Measurements from ENCODE around the gene DAZAP1. TPM values are rescaled to one million over a fixed set of nuclear protein-coding genes. Genes with fewer than 3 reads are reported as not detected.

The DAZAP1 gene
- total RNA-seq, 1 experiment from 2014 or later, result 43.9 TPM

Other genes with a start within 250 kb of the DAZAP1 start
- 12.1 and 16.3 TPM in 2 replicates for gene SBNO2, start 233.3 kb upstream of the DAZAP1 start, total RNA-seq (2014; rRNA removed; shearing (Covaris generic))
- 19.8 and 34.9 TPM in 2 replicates for gene STK11, start 201.8 kb upstream of the DAZAP1 start, total RNA-seq (2014; rRNA removed; shearing (Covaris generic))
- 0.48 and 0.88 TPM in 2 replicates for gene CBARP, start 169.6 kb upstream of the DAZAP1 start, total RNA-seq (2014; rRNA removed; shearing (Covaris generic))
- 41.8 and 78.0 TPM in 2 replicates for gene ATP5F1D, start 165.8 kb upstream of the DAZAP1 start, total RNA-seq (2014; rRNA removed; shearing (Covaris generic))
- 3.2 and 4.1 TPM in 2 replicates for gene MIDN, start 159.0 kb upstream of the DAZAP1 start, total RNA-seq (2014; rRNA removed; shearing (Covaris generic))
- gene CIRBP, start 138.3 kb upstream of the DAZAP1 start, total RNA-seq (2014; rRNA removed; shearing (Covaris generic)), result 44.2 and 66.8 TPM in 2 replicates
- 57.6 and 92.0 TPM in 2 replicates for gene FAM174C, start 132.1 kb upstream of the DAZAP1 start, total RNA-seq (2014; rRNA removed; shearing (Covaris generic))
- gene EFNA2, start 121.7 kb upstream of the DAZAP1 start, total RNA-seq (2014; rRNA removed; shearing (Covaris generic)), result not detected in 2 replicates
- 99.1 and 139 TPM in 2 replicates for gene NDUFS7, start 23.7 kb upstream of the DAZAP1 start, total RNA-seq (2014; rRNA removed; shearing (Covaris generic))
- 15.3 and 24.9 TPM in 2 replicates for gene GAMT, start 6.0 kb upstream of the DAZAP1 start, total RNA-seq (2014; rRNA removed; shearing (Covaris generic))
- gene RPS15, start 30.8 kb downstream of the DAZAP1 start, total RNA-seq (2014; rRNA removed; shearing (Covaris generic)), result 1,276 and 1,680 TPM in 2 replicates
- gene APC2, start 42.5 kb downstream of the DAZAP1 start, total RNA-seq (2014; rRNA removed; shearing (Covaris generic)), result not detected in 2 replicates
- gene C19orf25, start 71.6 kb downstream of the DAZAP1 start, total RNA-seq (2014; rRNA removed; shearing (Covaris generic)), result 25.2 and 27.1 TPM in 2 replicates
- 0.39 and 5.5 TPM in 2 replicates for gene PCSK4, start 82.8 kb downstream of the DAZAP1 start, total RNA-seq (2014; rRNA removed; shearing (Covaris generic))
- gene REEP6, start 83.6 kb downstream of the DAZAP1 start, total RNA-seq (2014; rRNA removed; shearing (Covaris generic)), result 3.3 and 4.2 TPM in 2 replicates
- gene ADAMTSL5, start 105.4 kb downstream of the DAZAP1 start, total RNA-seq (2014; rRNA removed; shearing (Covaris generic)), result 1.6 and 3.8 TPM in 2 replicates
- gene PLK5, start 116.5 kb downstream of the DAZAP1 start, total RNA-seq (2014; rRNA removed; shearing (Covaris generic)), result not detected in 2 replicates
- gene MEX3D, start 160.7 kb downstream of the DAZAP1 start, total RNA-seq (2014; rRNA removed; shearing (Covaris generic)), result 8.4 and 18.9 TPM in 2 replicates
- 55.2 and 63.2 TPM in 2 replicates for gene MBD3, start 185.3 kb downstream of the DAZAP1 start, total RNA-seq (2014; rRNA removed; shearing (Covaris generic))
- 124 and 144 TPM in 2 replicates for gene UQCR11, start 197.9 kb downstream of the DAZAP1 start, total RNA-seq (2014; rRNA removed; shearing (Covaris generic))
- gene TCF3, start 245.0 kb downstream of the DAZAP1 start, total RNA-seq (2014; rRNA removed; shearing (Covaris generic)), result 60.9 and 62.7 TPM in 2 replicates

Data from RPMI7951 (cell line).